Vagina (tissue), 2 donors: ENCODE data around the gene LIN54. TPM values are rescaled to one million over a fixed set of nuclear protein-coding genes. Genes with fewer than 3 reads are reported as not detected.
A peak's percentile ranks its signal among the peaks of the same experiment; 100 is the strongest.

ENCODE experiments used
- DNase-seq, 2 donors: peaks; one replicate each; pipeline ENCODE4 v3.0.0-alpha.2; 2017; ENCODE audit errors: extremely low spot score in 2 of 2
- H3K27ac ChIP-seq: fragments of 200-600 bp; sonication (generic); one replicate; pipeline ENCODE4 v1.5.1; 2019
- H3K27me3 ChIP-seq: fragments of 200-600 bp; sonication (generic); one replicate; pipeline ENCODE4 v1.5.1; 2019
- H3K36me3 ChIP-seq, 2 donors: fragments of 200-600 bp; sonication (generic); one replicate each; pipeline ENCODE4 v1.5.1; 2017 to 2019
- H3K4me1 ChIP-seq: fragments of 200-600 bp; sonication (generic); one replicate; pipeline ENCODE4 v1.5.1; 2019
- H3K4me3 ChIP-seq, 2 donors: fragments of 200-600 bp; sonication (generic); 1 replicate in 1 of 2; 2 replicates in 1 of 2; pipeline ENCODE4 v1.5.1; 2016 to 2019
- H3K9me3 ChIP-seq: fragments of 200-600 bp; sonication (generic); one replicate; pipeline ENCODE4 v1.5.1; 2019
- POLR2A ChIP-seq, 2 donors: fragments of 450-650 bp; IDR thresholded peaks; one replicate each; pipeline ENCODE4 v1.6.1; 2017; ENCODE audit warnings: antibody characterized with exemption in 2 of 2, mild to moderate bottlenecking in 2 of 2, moderate library complexity in 2 of 2
- POLR2AphosphoS5 ChIP-seq, 2 donors: sonication (generic); formaldehyde crosslinking; IDR thresholded peaks; one replicate each; pipeline ENCODE4 v1.9.0; 2017; ENCODE audit warnings: antibody characterized with exemption in 2 of 2, mild to moderate bottlenecking in 2 of 2, low read depth in 1 of 2; ENCODE audit not compliant: insufficient read depth in 1 of 2
- intact Hi-C: fragments of 100-400 bp; cut with DNase I; formaldehyde crosslinking; loops from one replicate; pipeline ENCODE4 v1.15.1; 2023
- total RNA-seq: library from RNA; depleted of rRNA; stranded (reverse); fragments of >200 nt; gene quantifications from one replicate; pipeline ENCODE4 v1.2.3, GENCODE V29; 2016
- TF ChIP-seq, protein P1 (sequence below), 3 experiments: fragments of 450-650 bp in 2 of 3; fragments of 200-600 bp in 1 of 3; sonication (generic) in 1 of 3; IDR thresholded peaks; one replicate each; pipeline ENCODE4 v1.5.1; 2017 to 2019; ENCODE audit warnings: antibody characterized with exemption in 3 of 3, mild to moderate bottlenecking in 2 of 3, moderate library complexity in 2 of 3

Gene LIN54
- total RNA-seq, 1 donor from 2014 or later = 25.0 TPM

DNA sequence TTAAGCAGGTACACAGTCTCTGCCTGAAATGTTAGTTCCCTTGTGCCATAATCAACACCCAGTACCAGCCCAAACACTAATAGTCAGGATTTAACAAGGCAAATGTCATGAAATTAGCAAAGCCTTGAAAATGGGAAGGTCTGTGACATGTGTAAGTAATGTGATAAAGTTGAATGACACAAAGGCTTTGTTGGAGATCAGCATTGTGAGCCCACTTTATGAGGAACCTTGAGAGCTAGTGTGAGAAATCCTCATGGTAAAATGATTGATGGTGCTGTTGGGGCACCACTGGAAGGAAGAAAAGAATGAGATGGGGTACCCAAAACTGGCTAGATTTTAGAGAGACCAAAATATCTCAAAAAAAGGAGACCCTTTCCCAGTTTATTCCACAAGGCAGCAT, 3.3 kb upstream of the LIN54 start:
- no peak for DNase-seq
- TF ChIP-seq POLR2AphosphoS5 (IDR thresholded peaks at IDR 0.05; ENCODE audit: insufficient read depth in 1 of 2, low read depth in 1 of 2) = no peak
- no peak for TF ChIP-seq POLR2A (IDR thresholded peaks at IDR 0.05)
- TF ChIP-seq, protein P1, sequence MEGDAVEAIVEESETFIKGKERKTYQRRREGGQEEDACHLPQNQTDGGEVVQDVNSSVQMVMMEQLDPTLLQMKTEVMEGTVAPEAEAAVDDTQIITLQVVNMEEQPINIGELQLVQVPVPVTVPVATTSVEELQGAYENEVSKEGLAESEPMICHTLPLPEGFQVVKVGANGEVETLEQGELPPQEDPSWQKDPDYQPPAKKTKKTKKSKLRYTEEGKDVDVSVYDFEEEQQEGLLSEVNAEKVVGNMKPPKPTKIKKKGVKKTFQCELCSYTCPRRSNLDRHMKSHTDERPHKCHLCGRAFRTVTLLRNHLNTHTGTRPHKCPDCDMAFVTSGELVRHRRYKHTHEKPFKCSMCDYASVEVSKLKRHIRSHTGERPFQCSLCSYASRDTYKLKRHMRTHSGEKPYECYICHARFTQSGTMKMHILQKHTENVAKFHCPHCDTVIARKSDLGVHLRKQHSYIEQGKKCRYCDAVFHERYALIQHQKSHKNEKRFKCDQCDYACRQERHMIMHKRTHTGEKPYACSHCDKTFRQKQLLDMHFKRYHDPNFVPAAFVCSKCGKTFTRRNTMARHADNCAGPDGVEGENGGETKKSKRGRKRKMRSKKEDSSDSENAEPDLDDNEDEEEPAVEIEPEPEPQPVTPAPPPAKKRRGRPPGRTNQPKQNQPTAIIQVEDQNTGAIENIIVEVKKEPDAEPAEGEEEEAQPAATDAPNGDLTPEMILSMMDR (IDR thresholded peaks at IDR 0.05) = no peak
- peaks cover 28% of the 10 kb centered on the region for H3K4me1 ChIP-seq
- no peaks in the 10 kb centered on the region for H3K9me3 ChIP-seq
- peak overlapping the region; percentile 92 for H3K27ac ChIP-seq
- intact Hi-C loops = loop anchor here (2.0 to 5.0 kb wide), 2 partner anchors 21 to 112 kb away; partner anchors contain the start of genes COPS4 and THAP9
- no peaks in the 10 kb centered on the region for H3K36me3 ChIP-seq
- peak overlapping the region in 1 of 2 donors; percentile 70 for H3K4me3 ChIP-seq
- H3K27me3 ChIP-seq = no peaks in the 10 kb centered on the region

DNA sequence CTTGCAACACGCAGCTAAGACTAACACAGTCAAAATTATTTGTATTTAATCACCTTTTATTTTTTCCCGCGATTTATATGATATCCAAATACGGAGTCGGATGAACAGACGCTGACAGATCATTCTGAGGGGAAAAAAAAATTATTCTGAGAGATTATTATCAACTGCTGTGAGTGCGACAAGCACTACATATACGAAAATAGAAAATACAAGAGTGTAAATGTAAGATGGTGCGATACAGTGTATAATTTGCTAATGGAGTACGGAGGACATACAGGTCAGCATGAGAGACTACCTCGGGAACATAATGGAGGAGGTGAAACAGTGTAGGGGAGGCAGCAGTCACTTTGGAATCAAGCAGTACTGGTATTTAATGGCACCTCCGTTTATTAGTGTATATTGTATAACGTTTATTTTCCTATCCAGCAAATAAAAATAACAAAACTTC, 2.8 kb upstream of the LIN54 start:
- no peaks in the 10 kb centered on the region for H3K36me3 ChIP-seq
- TF ChIP-seq, protein P1 (IDR thresholded peaks at IDR 0.05) = no peak
- TF ChIP-seq POLR2AphosphoS5 (IDR thresholded peaks at IDR 0.05; ENCODE audit: insufficient read depth in 1 of 2, low read depth in 1 of 2) (no peak), POLR2A (IDR thresholded peaks at IDR 0.05) (no peak)
- H3K9me3 ChIP-seq = no peaks in the 10 kb centered on the region
- intact Hi-C loops = loop anchor here (2.0 to 5.0 kb wide), 2 partner anchors 21 to 111 kb away; partner anchors contain the start of genes COPS4 and THAP9
- H3K4me1 ChIP-seq = peaks cover 31% of the 10 kb centered on the region
- no peaks in the 10 kb centered on the region for H3K27me3 ChIP-seq
- H3K27ac ChIP-seq = peak overlapping the region; percentile 92
- no peak for DNase-seq
- H3K4me3 ChIP-seq = peak overlapping the region; percentile 70 to 83

DNA sequence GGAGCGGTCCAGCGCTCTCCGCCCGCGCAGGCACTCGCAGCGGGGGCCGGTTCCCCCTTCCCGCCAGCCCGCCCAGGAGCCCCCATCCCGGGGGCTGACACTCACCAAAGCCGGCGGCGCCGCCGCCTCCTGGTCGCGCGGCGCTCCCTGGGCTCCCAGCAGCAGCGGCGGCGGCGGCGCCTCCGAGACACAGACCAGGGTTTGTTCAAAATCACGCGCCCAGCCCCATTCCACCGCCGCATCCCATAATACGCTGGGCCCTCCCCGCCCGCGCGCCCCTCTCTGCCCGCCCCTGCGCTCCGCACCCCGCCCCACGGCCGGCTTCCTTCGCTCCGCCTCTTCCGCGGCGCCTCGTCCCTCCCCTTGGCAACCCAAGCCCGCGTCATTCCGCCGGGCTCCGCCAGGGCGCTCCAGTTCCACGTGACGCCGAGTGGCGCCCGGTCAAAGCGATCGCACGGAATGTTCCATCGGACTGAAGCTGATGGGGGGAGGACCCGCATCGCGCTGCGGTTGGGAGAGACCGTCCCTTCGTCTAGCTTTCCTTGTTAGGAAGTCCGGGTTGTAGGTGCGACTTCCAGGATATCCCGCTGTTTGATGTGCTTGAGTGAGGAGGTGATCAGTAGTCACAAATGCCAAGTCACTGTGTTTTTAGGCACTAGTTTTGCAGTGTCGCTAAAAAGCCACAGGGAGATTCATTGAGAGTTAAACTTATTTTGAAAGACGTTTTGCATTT, 2.2 kb upstream of the LIN54 start:
- H3K36me3 ChIP-seq = no peaks in the 10 kb centered on the region
- peak overlapping the region; percentile 92 for H3K27ac ChIP-seq
- peak; percentile 98 to 99 for DNase-seq
- intact Hi-C loops = loop anchor here (2.0 to 5.0 kb wide), 2 partner anchors 22 to 111 kb away; partner anchors contain the start of genes COPS4 and THAP9
- no peaks in the 10 kb centered on the region for H3K27me3 ChIP-seq
- TF ChIP-seq POLR2A (IDR thresholded peaks at IDR 0.05) (no peak), POLR2AphosphoS5 (IDR thresholded peaks at IDR 0.05; ENCODE audit: insufficient read depth in 1 of 2, low read depth in 1 of 2) (peak; percentile 93 to 97)
- TF ChIP-seq, protein P1 (IDR thresholded peaks at IDR 0.05) = peak in 2 of 3 experiments; percentile 13 to 66
- H3K4me3 ChIP-seq = peak overlapping the region; percentile 70 to 83
- peaks cover 31% of the 10 kb centered on the region for H3K4me1 ChIP-seq
- H3K9me3 ChIP-seq = no peaks in the 10 kb centered on the region

DNA sequence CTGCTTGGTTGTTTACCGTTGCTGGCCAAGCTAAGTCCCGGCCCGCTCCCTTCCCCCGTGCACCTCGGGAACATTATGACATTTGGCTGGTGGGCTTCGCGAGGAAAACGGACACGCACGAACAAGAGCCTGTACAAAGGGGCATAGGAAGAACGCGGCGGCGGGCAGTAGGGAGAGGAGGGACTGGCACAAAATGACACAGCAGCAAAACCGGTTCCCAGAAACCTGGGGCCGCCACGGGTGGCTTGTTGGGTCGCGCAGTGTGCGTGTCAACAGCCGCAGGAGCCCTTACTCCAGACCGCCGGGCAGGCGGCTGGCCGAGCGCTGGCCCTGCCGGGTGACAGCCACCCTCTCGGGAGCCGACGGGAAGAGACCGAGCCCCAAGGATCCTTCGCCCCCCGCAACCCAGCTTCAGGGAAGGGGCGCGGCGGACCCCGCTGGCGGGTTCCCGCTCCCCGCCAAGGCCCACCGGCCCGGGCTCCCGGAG, 1.6 kb upstream of the LIN54 start:
- TF ChIP-seq POLR2A (IDR thresholded peaks at IDR 0.05) = no peak
- no peak for TF ChIP-seq POLR2AphosphoS5 (IDR thresholded peaks at IDR 0.05; ENCODE audit: insufficient read depth in 1 of 2, low read depth in 1 of 2)
- TF ChIP-seq, protein P1 (IDR thresholded peaks at IDR 0.05) = no peak
- H3K36me3 ChIP-seq = no peaks in the 10 kb centered on the region
- no peaks in the 10 kb centered on the region for H3K9me3 ChIP-seq
- H3K27ac ChIP-seq = peak overlapping the region; percentile 92
- H3K4me1 ChIP-seq = peaks cover 31% of the 10 kb centered on the region
- no peak for DNase-seq
- intact Hi-C loops = loop anchor here (2.0 to 5.0 kb wide), 2 partner anchors 23 to 110 kb away; partner anchors contain the start of genes COPS4 and THAP9
- peak overlapping the region; percentile 70 to 83 for H3K4me3 ChIP-seq
- no peaks in the 10 kb centered on the region for H3K27me3 ChIP-seq
